ENCODE data around the gene P3H2.

The P3H2 gene

DNA sequence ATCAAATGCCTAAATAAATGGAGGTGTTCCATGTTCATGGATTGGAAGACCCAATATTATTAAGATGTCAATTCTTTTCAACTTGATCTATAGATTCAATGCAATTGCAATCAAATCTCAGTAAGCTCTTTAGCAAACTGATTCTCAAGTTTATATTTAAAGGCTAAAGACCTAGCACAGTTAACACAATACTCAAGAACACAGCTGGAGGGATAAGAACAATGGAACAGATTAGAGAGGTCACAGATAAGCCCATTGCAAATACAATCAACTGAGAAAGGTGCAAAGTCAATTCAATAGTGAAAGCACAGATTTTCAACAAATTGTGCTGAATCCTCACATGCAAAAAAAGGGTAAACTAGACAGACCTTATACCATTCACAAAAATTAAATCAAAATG, 198.9 kb downstream of the P3H2 start:
- no peaks in the 10 kb centered on the region for H3K9me3 ChIP-seq (ENCODE audit: control insufficient read depth, insufficient read depth, low read depth, low read length)
- no peak for TF ChIP-seq ZBTB8A (tag by site-specific recombination; IDR thresholded peaks at IDR 0.05)
- TF ChIP-seq, protein P1, sequence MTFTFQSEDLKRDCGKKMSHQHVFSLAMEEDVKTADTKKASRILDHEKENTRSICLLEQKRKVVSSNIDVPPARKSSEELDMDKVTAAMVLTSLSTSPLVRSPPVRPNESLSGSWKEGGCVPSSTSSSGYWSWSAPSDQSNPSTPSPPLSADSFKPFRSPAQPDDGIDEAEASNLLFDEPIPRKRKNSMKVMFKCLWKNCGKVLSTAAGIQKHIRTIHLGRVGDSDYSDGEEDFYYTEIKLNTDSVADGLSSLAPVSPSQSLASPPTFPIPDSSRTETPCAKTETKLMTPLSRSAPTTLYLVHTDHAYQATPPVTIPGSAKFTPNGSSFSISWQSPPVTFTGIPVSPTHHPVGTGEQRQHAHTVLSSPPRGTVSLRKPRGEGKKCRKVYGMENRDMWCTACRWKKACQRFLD (tag by site-specific recombination; IDR thresholded peaks at IDR 0.05): no peak
- no peak for TF ChIP-seq ZNF843 (tag by site-specific recombination; IDR thresholded peaks at IDR 0.05)
- no peak for TF ChIP-seq ZFP3 (tag by site-specific recombination; IDR thresholded peaks at IDR 0.05; ENCODE audit: low read depth)
- TF ChIP-seq ZIC2 (tag by site-specific recombination; IDR thresholded peaks at IDR 0.05): no peak
- no peak for TF ChIP-seq ZNF664 (tag by site-specific recombination; IDR thresholded peaks at IDR 0.05)
- no peak for TF ChIP-seq SETDB1 (IDR thresholded peaks at IDR 0.05; ENCODE audit: insufficient read length, low read length)
- TF ChIP-seq FEZF1 (tag by site-specific recombination; IDR thresholded peaks at IDR 0.05): no peak
- TF ChIP-seq ZNF311 (tag by site-specific recombination; IDR thresholded peaks at IDR 0.05; ENCODE audit: borderline replicate concordance): no peak
- TF ChIP-seq ZNF514 (tag by site-specific recombination; IDR thresholded peaks at IDR 0.05): no peak
- TF ChIP-seq SP2 (tag by site-specific recombination; IDR thresholded peaks at IDR 0.05): no peak
- TF ChIP-seq ZNF600 (tag by site-specific recombination; IDR thresholded peaks at IDR 0.05): no peak
- no peak for TF ChIP-seq ZNF266 (tag by site-specific recombination; IDR thresholded peaks at IDR 0.05; ENCODE audit: low read depth)
- no peak overlapping the region for H3K27ac ChIP-seq (ENCODE audit: extremely low read depth, low read depth, low read length)
- no peaks in the 10 kb centered on the region for H3K4me1 ChIP-seq (ENCODE audit: control insufficient read depth, insufficient read depth, low read length)
- CTCF ChIA-PET: no interaction called here
- POLR2A ChIA-PET: no interaction called here
- H3K36me3 ChIP-seq (ENCODE audit: control insufficient read depth in 2 of 2, insufficient read depth in 1 of 2, low read length in 2 of 2): no peaks in the 10 kb centered on the region
- H3K4me3 ChIP-seq (ENCODE audit: low read depth, low read length): no peak overlapping the region

DNA sequence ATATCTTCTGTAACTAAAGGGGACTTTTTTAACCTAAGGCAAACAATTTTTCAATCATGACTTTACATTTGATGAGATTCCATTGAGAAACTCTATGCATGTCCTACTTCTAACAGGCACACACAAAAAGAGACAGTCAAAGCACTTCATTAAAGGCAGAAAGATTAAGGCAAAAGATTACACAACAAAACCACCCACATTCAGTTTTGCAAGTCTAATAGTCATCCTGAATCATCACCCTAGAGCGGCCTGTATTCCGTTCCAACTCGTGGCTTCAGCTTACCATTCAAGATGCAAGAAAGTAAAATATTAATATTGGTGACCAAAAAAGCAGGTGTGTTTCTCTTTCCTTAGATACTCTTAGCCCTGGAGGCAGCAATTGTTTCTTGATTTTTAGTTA, 205.9 kb downstream of the P3H2 start:
- no peak for TF ChIP-seq ZNF626 (tag by site-specific recombination; IDR thresholded peaks at IDR 0.05)
- TF ChIP-seq ZNF777 (tag by site-specific recombination; IDR thresholded peaks at IDR 0.05; ENCODE audit: borderline replicate concordance): no peak
- TF ChIP-seq ZNF423 (tag by site-specific recombination; IDR thresholded peaks at IDR 0.05): no peak
- no peak for TF ChIP-seq KLF8 (tag by site-specific recombination; IDR thresholded peaks at IDR 0.05)
- TF ChIP-seq ZNF354C (tag by site-specific recombination; IDR thresholded peaks at IDR 0.05; ENCODE audit: borderline replicate concordance, low read depth): no peak
- no peak for TF ChIP-seq KLF7 (tag by site-specific recombination; IDR thresholded peaks at IDR 0.05; ENCODE audit: borderline replicate concordance)
- TF ChIP-seq ZNF785 (tag by site-specific recombination; IDR thresholded peaks at IDR 0.05): no peak
- TF ChIP-seq SP3 (tag by site-specific recombination; IDR thresholded peaks at IDR 0.05): no peak
- no peak for TF ChIP-seq ZFP69B (tag by site-specific recombination; IDR thresholded peaks at IDR 0.05)
- no peak for TF ChIP-seq ZNF514 (tag by site-specific recombination; IDR thresholded peaks at IDR 0.05)
- no peak for TF ChIP-seq ZNF169 (tag by site-specific recombination; IDR thresholded peaks at IDR 0.05)
- no peak for TF ChIP-seq ZNF768 (tag by site-specific recombination; IDR thresholded peaks at IDR 0.05)
- no peak for TF ChIP-seq ZNF19 (tag by site-specific recombination; IDR thresholded peaks at IDR 0.05; ENCODE audit: low read depth)
- no peak for TF ChIP-seq ZNF658 (tag by site-specific recombination; IDR thresholded peaks at IDR 0.05)
- TF ChIP-seq ZNF776 (tag by site-specific recombination; IDR thresholded peaks at IDR 0.05; ENCODE audit: borderline replicate concordance): no peak
- TF ChIP-seq, protein P2, sequence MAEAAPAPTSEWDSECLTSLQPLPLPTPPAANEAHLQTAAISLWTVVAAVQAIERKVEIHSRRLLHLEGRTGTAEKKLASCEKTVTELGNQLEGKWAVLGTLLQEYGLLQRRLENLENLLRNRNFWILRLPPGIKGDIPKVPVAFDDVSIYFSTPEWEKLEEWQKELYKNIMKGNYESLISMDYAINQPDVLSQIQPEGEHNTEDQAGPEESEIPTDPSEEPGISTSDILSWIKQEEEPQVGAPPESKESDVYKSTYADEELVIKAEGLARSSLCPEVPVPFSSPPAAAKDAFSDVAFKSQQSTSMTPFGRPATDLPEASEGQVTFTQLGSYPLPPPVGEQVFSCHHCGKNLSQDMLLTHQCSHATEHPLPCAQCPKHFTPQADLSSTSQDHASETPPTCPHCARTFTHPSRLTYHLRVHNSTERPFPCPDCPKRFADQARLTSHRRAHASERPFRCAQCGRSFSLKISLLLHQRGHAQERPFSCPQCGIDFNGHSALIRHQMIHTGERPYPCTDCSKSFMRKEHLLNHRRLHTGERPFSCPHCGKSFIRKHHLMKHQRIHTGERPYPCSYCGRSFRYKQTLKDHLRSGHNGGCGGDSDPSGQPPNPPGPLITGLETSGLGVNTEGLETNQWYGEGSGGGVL (tag by site-specific recombination; IDR thresholded peaks at IDR 0.05): no peak
- TF ChIP-seq, protein P3, sequence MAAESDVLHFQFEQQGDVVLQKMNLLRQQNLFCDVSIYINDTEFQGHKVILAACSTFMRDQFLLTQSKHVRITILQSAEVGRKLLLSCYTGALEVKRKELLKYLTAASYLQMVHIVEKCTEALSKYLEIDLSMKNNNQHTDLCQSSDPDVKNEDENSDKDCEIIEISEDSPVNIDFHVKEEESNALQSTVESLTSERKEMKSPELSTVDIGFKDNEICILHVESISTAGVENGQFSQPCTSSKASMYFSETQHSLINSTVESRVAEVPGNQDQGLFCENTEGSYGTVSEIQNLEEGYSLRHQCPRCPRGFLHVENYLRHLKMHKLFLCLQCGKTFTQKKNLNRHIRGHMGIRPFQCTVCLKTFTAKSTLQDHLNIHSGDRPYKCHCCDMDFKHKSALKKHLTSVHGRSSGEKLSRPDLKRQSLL (tag by site-specific recombination; IDR thresholded peaks at IDR 0.05): no peak
- no peak for TF ChIP-seq ZNF175 (tag by site-specific recombination; IDR thresholded peaks at IDR 0.05)
- TF ChIP-seq ZNF677 (tag by site-specific recombination; IDR thresholded peaks at IDR 0.05): no peak
- H3K36me3 ChIP-seq (ENCODE audit: control insufficient read depth in 2 of 2, insufficient read depth in 1 of 2, low read length in 2 of 2): no peaks in the 10 kb centered on the region
- CTCF ChIA-PET: no interaction called here
- POLR2A ChIA-PET: no interaction called here
- no peak overlapping the region for H3K27ac ChIP-seq (ENCODE audit: extremely low read depth, low read depth, low read length)
- no peaks in the 10 kb centered on the region for H3K4me1 ChIP-seq (ENCODE audit: control insufficient read depth, insufficient read depth, low read length)
- no peak overlapping the region for H3K4me3 ChIP-seq (ENCODE audit: low read depth, low read length)
- H3K9me3 ChIP-seq (ENCODE audit: control insufficient read depth, insufficient read depth, low read depth, low read length): no peaks in the 10 kb centered on the region
